Fibroblast of the aortic adventitia (primary cell): Measurements from ENCODE around the gene KCNRG. TPM values are rescaled to one million over a fixed set of nuclear protein-coding genes. Genes with fewer than 3 reads are reported as not detected.
"Not testable (repeated sequence)": the region's sequence is repeated elsewhere in the genome, so short reads cannot be mapped to it uniquely, and the experiment has no call there.

Experiments
- DNase-seq: peaks from one replicate; pipeline ENCODE4 v3.0.0-alpha.2; 2010; ENCODE audit warnings: low read depth
- H3K4me3 ChIP-seq: 2 replicates; pipeline ENCODE4 v1.5.1; 2011; ENCODE audit warnings: low read depth, mild to moderate bottlenecking, control low read depth, low read length, moderate library complexity
- CTCF ChIP-seq: IDR thresholded peaks from 2 replicates; pipeline ENCODE4 v1.5.1; 2011; ENCODE audit warnings: mild to moderate bottlenecking, low read length, control low read depth, inconsistent platforms; ENCODE audit not compliant: insufficient read depth
- small RNA-seq: library from RNA; depleted of rRNA; stranded (forward); fragments of <200 nt; gene quantifications from one replicate; pipeline ENCODE3, GENCODE V24; 2012
- total RNA-seq: library from RNA; depleted of rRNA; stranded (reverse); fragments of >200 nt; gene quantifications from 2 replicates; pipeline ENCODE4 v1.2.3, GENCODE V29; 2012; ENCODE audit warnings: low replicate concordance

Gene KCNRG
- total RNA-seq, 1 donor, result 1.4 TPM

DNA sequence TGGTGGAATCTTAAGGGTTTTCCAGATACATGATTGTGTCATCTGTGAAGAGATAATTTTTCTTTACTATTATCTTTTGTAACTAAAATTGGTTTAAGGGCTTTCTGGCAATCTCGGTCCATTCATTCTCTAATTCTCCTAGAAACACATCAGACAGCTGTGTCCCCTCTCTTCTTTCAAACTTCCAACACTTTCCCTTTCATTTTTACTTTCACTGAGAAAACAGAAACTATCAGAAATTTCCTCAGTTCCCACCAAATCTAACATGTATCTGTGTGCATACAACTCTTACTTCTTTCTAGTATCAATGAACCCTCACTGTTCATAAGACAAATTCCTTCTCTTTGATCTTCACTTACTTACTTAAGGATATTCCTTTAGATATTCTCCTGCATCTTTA lies 40.2 kb downstream of the KCNRG start:
- TF ChIP-seq CTCF, result no peak
- DNase-seq, result no peak
- no peak overlapping the region for H3K4me3 ChIP-seq

GRCh38 chr13:50060718-50061117 lies 45.5 kb downstream of the KCNRG start:
- DNase-seq, result no peak
- TF ChIP-seq CTCF, result no peak
- no peak overlapping the region for H3K4me3 ChIP-seq

GRCh38 chr13:50062336-50062735 lies 47.1 kb downstream of the KCNRG start:
- H3K4me3 ChIP-seq, DNase-seq: not testable (repeated sequence)

DNA sequence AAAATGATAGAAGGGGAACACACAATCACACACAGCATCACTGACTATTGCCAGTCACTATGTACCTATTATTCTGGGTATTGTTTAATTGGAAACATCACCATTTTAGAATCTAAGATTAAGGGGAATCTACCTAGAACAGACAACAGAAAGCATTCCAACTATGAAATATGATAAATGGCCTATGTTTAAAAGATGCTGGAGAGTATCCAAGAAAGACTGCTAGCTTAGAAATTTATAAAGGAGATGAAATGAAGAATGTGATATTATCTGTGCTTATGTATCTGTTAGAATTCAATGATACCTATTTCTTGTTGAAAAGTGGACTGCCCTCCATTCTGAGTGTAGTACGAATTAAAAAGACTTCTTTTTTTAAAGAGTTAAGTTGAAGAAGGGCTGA lies 50.5 kb downstream of the KCNRG start:
- TF ChIP-seq CTCF, result no peak
- H3K4me3 ChIP-seq, result no peak overlapping the region
- DNase-seq, result no peak

GRCh38 chr13:50068508-50068907 lies 53.3 kb downstream of the KCNRG start:
- TF ChIP-seq CTCF, result no peak
- no peak overlapping the region for H3K4me3 ChIP-seq
- no peak for DNase-seq

DNA sequence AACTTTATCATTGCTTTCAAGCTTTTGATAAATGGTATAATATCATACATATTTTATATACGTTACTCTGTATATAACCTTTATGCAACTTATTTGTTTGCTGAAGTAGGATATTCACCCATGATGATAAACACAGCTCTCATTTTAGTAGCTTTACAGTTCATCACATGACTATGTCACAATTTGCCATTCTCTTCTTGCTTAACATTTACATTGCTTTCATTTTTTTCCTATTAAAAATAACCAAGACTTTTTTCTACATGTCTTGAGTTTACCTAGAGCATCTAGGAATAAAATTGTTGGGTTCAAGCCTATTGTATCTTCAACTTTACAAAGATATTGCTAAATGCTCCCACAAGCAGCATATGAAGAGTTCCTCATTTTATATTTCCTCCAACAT lies 54.0 kb downstream of the KCNRG start:
- no peak overlapping the region for H3K4me3 ChIP-seq
- TF ChIP-seq CTCF, result no peak
- DNase-seq, result peak; percentile 57

DNA sequence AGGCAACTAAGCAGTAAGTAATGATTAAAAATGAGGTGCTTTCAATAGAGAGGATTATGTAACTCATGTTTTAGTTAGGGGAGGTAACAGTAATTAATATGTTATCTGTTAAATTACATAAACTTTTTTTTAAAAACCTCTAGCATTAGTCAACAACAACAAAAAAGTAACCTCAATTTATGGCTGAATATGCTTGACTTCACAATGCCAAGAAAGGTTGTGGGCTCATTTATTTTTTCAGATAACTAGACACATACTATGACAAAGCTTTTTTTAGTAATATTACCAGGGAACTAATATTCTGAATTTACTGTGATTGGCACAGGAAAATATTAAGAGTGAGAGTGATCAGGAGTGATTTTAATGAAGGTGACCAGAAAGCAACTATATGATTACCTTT lies 54.9 kb downstream of the KCNRG start:
- TF ChIP-seq CTCF, result no peak
- peak; percentile 24 for DNase-seq
- no peak overlapping the region for H3K4me3 ChIP-seq

Small RNA genes lying within 50 kb of the gene (small RNA-seq; reads per million reads assigned to genes)
- gene MIR16-1 (13.0 reads per million, percentile 94 among the genes with 10 or more reads in this experiment), gene MIR3613 (not detected), gene RF02105 (not detected), gene RF02106 (not detected), gene RF02107 (not detected), gene RF02108 (not detected)

Other genes with a start within 250 kb of the KCNRG start
- gene KPNA3, start 222.8 kb upstream of the KCNRG start, total RNA-seq, result 20.3 and 46.6 TPM in 2 replicates
- 2.4 and 5.3 TPM in 2 replicates for gene SPRYD7, start 79.1 kb upstream of the KCNRG start, total RNA-seq
- gene TRIM13, start 18.4 kb upstream of the KCNRG start, total RNA-seq, result 19.4 and 25.6 TPM in 2 replicates